ENCODE results near the gene KCNK10.

DNA sequence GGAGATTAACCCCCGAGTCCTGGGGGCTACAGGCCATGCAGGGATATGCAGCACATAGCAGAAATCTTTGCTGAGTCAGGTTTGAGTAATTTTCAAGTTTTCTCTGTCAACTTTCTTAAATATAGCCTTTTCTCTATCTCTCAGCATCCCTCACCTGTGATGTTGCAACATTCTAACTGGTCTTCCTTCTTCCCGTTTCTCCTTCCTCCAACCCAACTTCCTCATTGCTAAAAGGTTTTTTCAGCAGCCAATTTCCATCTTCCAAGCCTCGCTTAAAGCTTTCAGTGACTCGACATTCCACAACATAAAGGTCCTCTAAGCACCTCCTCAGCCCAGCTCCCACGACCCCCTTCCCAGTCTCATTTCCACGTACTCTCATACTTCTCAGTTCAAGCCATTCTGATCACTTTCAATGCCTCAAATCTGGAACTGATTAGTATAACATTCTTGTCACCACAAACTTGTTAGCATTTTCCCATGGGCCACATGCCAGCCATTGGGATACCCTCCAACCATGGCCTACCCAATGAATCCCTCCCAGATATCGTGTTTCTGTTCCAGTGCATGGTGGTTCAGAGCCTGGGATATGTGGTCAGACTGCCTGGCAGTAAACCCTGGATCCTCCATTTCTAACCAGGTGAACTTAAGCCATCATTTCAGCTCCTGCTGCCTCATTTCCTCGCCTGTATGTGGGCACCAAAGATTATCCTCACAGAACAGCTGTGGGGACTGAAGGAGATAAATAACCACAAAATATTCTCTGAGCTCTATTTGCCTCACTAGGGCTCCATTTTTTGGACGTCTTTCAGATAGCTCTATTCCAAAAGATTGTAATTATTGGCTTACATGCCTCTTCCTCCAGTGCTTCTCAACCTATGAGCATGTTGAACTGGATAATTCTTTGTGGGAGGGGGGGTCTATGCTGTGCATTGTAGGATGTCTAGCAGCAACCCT lies 65.8 kb downstream of the KCNK10 start:
- TF ChIP-seq, protein P1, sequence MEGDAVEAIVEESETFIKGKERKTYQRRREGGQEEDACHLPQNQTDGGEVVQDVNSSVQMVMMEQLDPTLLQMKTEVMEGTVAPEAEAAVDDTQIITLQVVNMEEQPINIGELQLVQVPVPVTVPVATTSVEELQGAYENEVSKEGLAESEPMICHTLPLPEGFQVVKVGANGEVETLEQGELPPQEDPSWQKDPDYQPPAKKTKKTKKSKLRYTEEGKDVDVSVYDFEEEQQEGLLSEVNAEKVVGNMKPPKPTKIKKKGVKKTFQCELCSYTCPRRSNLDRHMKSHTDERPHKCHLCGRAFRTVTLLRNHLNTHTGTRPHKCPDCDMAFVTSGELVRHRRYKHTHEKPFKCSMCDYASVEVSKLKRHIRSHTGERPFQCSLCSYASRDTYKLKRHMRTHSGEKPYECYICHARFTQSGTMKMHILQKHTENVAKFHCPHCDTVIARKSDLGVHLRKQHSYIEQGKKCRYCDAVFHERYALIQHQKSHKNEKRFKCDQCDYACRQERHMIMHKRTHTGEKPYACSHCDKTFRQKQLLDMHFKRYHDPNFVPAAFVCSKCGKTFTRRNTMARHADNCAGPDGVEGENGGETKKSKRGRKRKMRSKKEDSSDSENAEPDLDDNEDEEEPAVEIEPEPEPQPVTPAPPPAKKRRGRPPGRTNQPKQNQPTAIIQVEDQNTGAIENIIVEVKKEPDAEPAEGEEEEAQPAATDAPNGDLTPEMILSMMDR (IDR thresholded peaks at IDR 0.05 in 2 of 3, conservative IDR thresholded peaks at IDR 0.05 in 1 of 3; ENCODE audit: control insufficient read depth in 2 of 3, extremely low read depth in 1 of 3, insufficient read depth in 1 of 3, low read depth in 3 of 3, low read length in 3 of 3): no peak
- TF ChIP-seq, protein P2, sequence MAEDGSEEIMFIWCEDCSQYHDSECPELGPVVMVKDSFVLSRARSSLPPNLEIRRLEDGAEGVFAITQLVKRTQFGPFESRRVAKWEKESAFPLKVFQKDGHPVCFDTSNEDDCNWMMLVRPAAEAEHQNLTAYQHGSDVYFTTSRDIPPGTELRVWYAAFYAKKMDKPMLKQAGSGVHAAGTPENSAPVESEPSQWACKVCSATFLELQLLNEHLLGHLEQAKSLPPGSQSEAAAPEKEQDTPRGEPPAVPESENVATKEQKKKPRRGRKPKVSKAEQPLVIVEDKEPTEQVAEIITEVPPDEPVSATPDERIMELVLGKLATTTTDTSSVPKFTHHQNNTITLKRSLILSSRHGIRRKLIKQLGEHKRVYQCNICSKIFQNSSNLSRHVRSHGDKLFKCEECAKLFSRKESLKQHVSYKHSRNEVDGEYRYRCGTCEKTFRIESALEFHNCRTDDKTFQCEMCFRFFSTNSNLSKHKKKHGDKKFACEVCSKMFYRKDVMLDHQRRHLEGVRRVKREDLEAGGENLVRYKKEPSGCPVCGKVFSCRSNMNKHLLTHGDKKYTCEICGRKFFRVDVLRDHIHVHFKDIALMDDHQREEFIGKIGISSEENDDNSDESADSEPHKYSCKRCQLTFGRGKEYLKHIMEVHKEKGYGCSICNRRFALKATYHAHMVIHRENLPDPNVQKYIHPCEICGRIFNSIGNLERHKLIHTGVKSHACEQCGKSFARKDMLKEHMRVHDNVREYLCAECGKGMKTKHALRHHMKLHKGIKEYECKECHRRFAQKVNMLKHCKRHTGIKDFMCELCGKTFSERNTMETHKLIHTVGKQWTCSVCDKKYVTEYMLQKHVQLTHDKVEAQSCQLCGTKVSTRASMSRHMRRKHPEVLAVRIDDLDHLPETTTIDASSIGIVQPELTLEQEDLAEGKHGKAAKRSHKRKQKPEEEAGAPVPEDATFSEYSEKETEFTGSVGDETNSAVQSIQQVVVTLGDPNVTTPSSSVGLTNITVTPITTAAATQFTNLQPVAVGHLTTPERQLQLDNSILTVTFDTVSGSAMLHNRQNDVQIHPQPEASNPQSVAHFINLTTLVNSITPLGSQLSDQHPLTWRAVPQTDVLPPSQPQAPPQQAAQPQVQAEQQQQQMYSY (CRISPR knock-in tag; IDR thresholded peaks at IDR 0.05): no peak
- TF ChIP-seq TARDBP (IDR thresholded peaks at IDR 0.05; ENCODE audit: borderline replicate concordance): no peak
- no peak for TF ChIP-seq MEF2A (IDR thresholded peaks at IDR 0.05; ENCODE audit: insufficient read depth, low read depth, low read length)
- no peak for TF ChIP-seq BMI1 (IDR thresholded peaks at IDR 0.05; ENCODE audit: borderline replicate concordance)
- no peak for TF ChIP-seq BRCA1 (IDR thresholded peaks at IDR 0.05; ENCODE audit: low read depth, low read length)
- TF ChIP-seq POLR2AphosphoS5 (IDR thresholded peaks at IDR 0.05; ENCODE audit: low read length): no peak
- no peak for TF ChIP-seq RELA (IDR thresholded peaks at IDR 0.05; ENCODE audit: borderline replicate concordance, partially characterized antibody)
- no peak for TF ChIP-seq NFYA (IDR thresholded peaks at IDR 0.05; ENCODE audit: borderline replicate concordance, low read depth, low read length)
